OCI-LY7 (cell line): ENCODE data around the gene NAPB. TPM values are rescaled to one million over a fixed set of nuclear protein-coding genes. Genes with fewer than 3 reads are reported as not detected.

ENCODE experiments used
- BruUV-seq: library from RNA; stranded (reverse); fragments of 400-500 nt; replicated peaks from 2 replicates; lab custom pipeline; 2021; lab: Mats Ljungman, UMichigan
- CTCF ChIA-PET: fragments of 300-600 bp; sonication (Branson Sonifier 250); formaldehyde crosslinking; loops from one replicate; lab custom pipeline; 2022; ENCODE audit warnings: antibody characterized with exemption; ENCODE audit not compliant: unreplicated experiment; lab: Charles Lee
- POLR2A ChIA-PET: fragments of 300-600 bp; sonication (Branson Sonifier 250); formaldehyde crosslinking; loops from one replicate; lab custom pipeline; 2022; ENCODE audit warnings: antibody characterized with exemption; lab: Charles Lee
- DNase-seq: peaks from one replicate; pipeline ENCODE4 v3.0.0-alpha.2; 2015; ENCODE audit warnings: low spot score
- H2AFZ ChIP-seq: fragments of 200-600 bp; sonication (generic), shearing (Covaris generic); 2 replicates; pipeline ENCODE4 v1.6.1; 2014; ENCODE audit warnings: mild to moderate bottlenecking, antibody characterized with exemption, low read length, moderate library complexity
- H3K27ac ChIP-seq: fragments of 200-600 bp; sonication (generic); 2 replicates; pipeline ENCODE4 v1.5.1; 2014; ENCODE audit warnings: mixed run types, low read depth, mild to moderate bottlenecking, moderate library complexity, low read length, inconsistent platforms; ENCODE audit not compliant: poor library complexity, severe bottlenecking
- H3K36me3 ChIP-seq: fragments of 200-600 bp; sonication (generic); 2 replicates; pipeline ENCODE4 v1.6.1; 2014; ENCODE audit warnings: mild to moderate bottlenecking, antibody characterized with exemption, low read length, moderate library complexity, mixed read lengths; ENCODE audit not compliant: insufficient read depth
- H3K4me1 ChIP-seq: fragments of 200-600 bp; sonication (generic); 2 replicates; pipeline ENCODE4 v1.5.1; 2014; ENCODE audit warnings: mild to moderate bottlenecking, low read length; ENCODE audit not compliant: insufficient read depth, poor library complexity, severe bottlenecking
- H3K4me2 ChIP-seq: fragments of 200-600 bp; sonication (generic); 2 replicates; pipeline ENCODE4 v1.6.1; 2014; ENCODE audit warnings: mild to moderate bottlenecking, low read length
- H3K4me3 ChIP-seq: fragments of 200-600 bp; sonication (generic); 2 replicates; pipeline ENCODE4 v1.5.1; 2014; ENCODE audit warnings: mild to moderate bottlenecking, low read depth, low read length; ENCODE audit not compliant: poor library complexity, severe bottlenecking
- H3K79me2 ChIP-seq: fragments of 200-600 bp; sonication (generic); 2 replicates; pipeline ENCODE4 v1.6.1; 2016; ENCODE audit warnings: low read depth, mild to moderate bottlenecking, low read length, moderate library complexity, mixed read lengths; ENCODE audit not compliant: insufficient read depth
- H3K9me2 ChIP-seq: fragments of 200-600 bp; sonication (generic); 2 replicates; pipeline ENCODE4 v1.6.1; 2016; ENCODE audit warnings: mild to moderate bottlenecking, low read length, mixed read lengths; ENCODE audit not compliant: insufficient read depth
- H3K9me3 ChIP-seq: fragments of 200-600 bp; sonication (generic); 2 replicates; pipeline ENCODE4 v1.6.1; 2014; ENCODE audit warnings: mild to moderate bottlenecking, mixed run types, low read length, mixed read lengths
- H4K20me1 ChIP-seq: fragments of 200-600 bp; sonication (generic); 2 replicates; pipeline ENCODE4 v1.6.1; 2014; ENCODE audit warnings: mild to moderate bottlenecking, antibody characterized with exemption, low read length, moderate library complexity, mixed read lengths; ENCODE audit not compliant: insufficient read depth
- EZH2phosphoT487 ChIP-seq: fragments of 200-600 bp; sonication (generic); IDR thresholded peaks from 2 replicates; pipeline ENCODE4 v1.6.1; 2018; ENCODE audit warnings: low read depth, borderline replicate concordance, mild to moderate bottlenecking, mixed run types, antibody characterized with exemption, low read length, moderate library complexity, mixed read lengths
- intact Hi-C: fragments of 100-400 bp; cut with micrococcal nuclease; formaldehyde crosslinking; loops from one replicate; pipeline ENCODE4 v1.10.0; 2022; ENCODE audit not compliant: unreplicated experiment
- total RNA-seq, 2 experiments: library from RNA; depleted of rRNA in 1 of 2; stranded (reverse); fragments of >200 nt in 1 of 2; shearing (Covaris generic) in 1 of 2; gene quantifications; 2 replicates each; pipeline ENCODE4 v1.2.3, GENCODE V29; 2014 to 2022
- TF ChIP-seq, protein P1 (sequence below): fragments of 200-600 bp; sonication (generic); conservative IDR thresholded peaks from 2 replicates; pipeline ENCODE4 v1.5.1; 2014; ENCODE audit warnings: mild to moderate bottlenecking, antibody characterized with exemption, low read length, moderate library complexity, mixed read lengths

NAPB gene
- total RNA-seq, 2 experiments from 2014 or later = 9.3 to 12.1 TPM

DNA sequence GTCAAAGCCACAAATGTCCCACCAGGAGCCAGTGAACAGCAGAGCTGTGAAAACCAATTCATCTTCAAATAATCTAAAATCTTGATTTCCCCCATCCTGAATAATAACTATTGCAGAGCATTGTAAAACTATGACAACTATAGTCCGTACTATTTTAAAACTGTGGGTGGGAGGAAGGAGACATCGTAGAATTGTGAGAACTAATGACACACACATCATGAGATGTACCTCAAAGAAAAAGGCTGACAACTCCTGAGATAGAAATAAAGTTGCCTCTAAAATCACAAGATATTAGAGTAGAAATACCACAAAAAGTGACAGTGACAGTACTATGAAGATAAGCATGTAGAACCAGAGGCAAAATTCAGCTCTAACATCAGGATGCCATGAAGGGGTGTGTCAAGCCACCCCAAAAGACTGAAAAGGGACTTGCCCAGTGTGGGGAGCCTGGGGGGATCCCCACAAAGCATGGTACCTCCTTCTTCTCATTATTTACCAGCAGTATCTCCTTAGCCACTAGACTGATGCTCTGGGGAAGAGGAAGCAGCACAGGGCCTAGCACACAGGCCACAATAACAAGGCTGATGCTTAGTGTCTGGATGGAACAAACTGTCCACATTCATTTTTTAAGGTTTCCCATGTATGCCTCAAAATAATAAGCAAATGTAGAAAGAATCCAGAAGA is 13.4 kb downstream of the NAPB start:
- Histone ChIP-seq H3K9me3 (no peaks in the 10 kb centered on the region), H3K9me2 (no peaks in the 10 kb centered on the region), H3K36me3 (peaks cover 15% of the 10 kb centered on the region; the same call in 1 of the 2 replicates), H3K4me1 (no peaks in the 10 kb centered on the region), H4K20me1 (peaks cover 20% of the 10 kb centered on the region), H3K4me3 (no peak overlapping the region), H2AFZ (no peak overlapping the region), H3K4me2 (no peak overlapping the region), H3K79me2 (peaks cover 62% of the 10 kb centered on the region), H3K27ac (no peak overlapping the region)
- no peak for TF ChIP-seq EZH2phosphoT487
- TF ChIP-seq, protein P1, sequence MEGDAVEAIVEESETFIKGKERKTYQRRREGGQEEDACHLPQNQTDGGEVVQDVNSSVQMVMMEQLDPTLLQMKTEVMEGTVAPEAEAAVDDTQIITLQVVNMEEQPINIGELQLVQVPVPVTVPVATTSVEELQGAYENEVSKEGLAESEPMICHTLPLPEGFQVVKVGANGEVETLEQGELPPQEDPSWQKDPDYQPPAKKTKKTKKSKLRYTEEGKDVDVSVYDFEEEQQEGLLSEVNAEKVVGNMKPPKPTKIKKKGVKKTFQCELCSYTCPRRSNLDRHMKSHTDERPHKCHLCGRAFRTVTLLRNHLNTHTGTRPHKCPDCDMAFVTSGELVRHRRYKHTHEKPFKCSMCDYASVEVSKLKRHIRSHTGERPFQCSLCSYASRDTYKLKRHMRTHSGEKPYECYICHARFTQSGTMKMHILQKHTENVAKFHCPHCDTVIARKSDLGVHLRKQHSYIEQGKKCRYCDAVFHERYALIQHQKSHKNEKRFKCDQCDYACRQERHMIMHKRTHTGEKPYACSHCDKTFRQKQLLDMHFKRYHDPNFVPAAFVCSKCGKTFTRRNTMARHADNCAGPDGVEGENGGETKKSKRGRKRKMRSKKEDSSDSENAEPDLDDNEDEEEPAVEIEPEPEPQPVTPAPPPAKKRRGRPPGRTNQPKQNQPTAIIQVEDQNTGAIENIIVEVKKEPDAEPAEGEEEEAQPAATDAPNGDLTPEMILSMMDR = no peak
- POLR2A ChIA-PET = interaction anchor here (1.0 kb wide), 2 partner anchors 10 to 17 kb away, joined by 3 read pairs; no protein-coding TSS in a partner anchor
- BruUV-seq = no TSS peak
- intact Hi-C loops = no loop called here
- DNase-seq = no peak
- CTCF ChIA-PET = no interaction called here

DNA sequence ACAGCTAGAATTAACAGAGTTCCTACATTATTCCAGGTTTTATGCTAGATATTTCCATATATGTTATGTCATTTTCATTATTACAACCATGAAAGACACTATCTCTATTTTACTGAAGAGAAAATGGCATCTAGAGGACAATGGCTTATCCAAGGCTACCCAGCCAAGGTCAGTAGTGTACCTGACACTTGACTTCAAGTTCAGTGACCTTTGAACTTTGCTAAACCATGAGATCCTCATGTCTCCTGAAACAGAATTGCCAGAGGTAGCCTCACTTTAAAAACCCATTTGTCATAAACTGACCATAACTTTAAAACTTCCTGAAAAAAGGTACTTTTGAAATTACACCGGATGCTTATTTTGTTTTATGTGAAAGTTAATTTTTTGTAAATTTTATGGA is 14.4 kb downstream of the NAPB start:
- POLR2A ChIA-PET = interaction anchor here (0.8 to 1.0 kb wide), 3 partner anchors 11 to 25 kb away, joined by 3 to 4 read pairs (median 3); no protein-coding TSS in a partner anchor
- CTCF ChIA-PET = interaction anchor here (0.8 kb wide), 1 partner anchor 11 kb away, joined by 3 read pairs; no protein-coding TSS in a partner anchor
- BruUV-seq = no TSS peak

More for the DNA sequence above, 14.4 kb downstream of the NAPB start:
- DNase-seq = no peak
- Histone ChIP-seq H3K79me2 (peaks cover 54% of the 10 kb centered on the region), H3K9me2 (no peaks in the 10 kb centered on the region), H3K36me3 (peaks cover 21% of the 10 kb centered on the region), H2AFZ (no peak overlapping the region), H3K4me3 (no peak overlapping the region), H3K4me2 (no peak overlapping the region), H3K4me1 (no peaks in the 10 kb centered on the region), H4K20me1 (peaks cover 20% of the 10 kb centered on the region), H3K27ac (no peak overlapping the region), H3K9me3 (no peaks in the 10 kb centered on the region)
- intact Hi-C loops = no loop called here
- TF ChIP-seq, protein P1 = no peak
- TF ChIP-seq EZH2phosphoT487 = no peak
